Measurements from ENCODE around the gene ADAMTS1. TPM values are rescaled to one million over a fixed set of nuclear protein-coding genes. Genes with fewer than 3 reads are reported as not detected.

Gene ADAMTS1
- total RNA-seq, 1 experiment from 2014 or later = 17.8 TPM

DNA sequence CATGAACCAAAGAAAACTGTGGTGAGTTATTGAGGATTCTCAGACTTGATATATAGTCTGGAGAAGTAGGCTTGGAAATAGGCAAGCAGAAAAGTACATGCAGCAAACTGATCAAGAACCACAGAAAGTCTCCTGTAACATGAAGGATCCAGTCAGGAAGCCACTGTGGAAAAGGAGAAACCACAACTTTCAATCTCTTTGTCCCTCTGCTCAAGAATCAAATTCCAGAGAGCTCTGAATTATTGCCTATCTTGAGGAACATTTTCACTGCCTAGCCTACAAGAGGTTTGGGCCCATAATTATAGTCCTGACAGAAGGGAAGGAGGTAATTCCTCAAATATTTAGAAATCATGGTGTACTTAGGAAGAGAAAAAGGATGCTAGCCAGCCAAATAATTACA lies 43.0 kb upstream of the ADAMTS1 start:
- no peak for DNase-seq
- H3K9me3 Mint-ChIP-seq = no peaks in the 10 kb centered on the region
- H4K91ac ChIP-seq (ENCODE audit: insufficient read length, low read depth, low read length) = no peak overlapping the region
- no peak overlapping the region for H2BK12ac ChIP-seq (ENCODE audit: insufficient read length, low read depth, low read length)
- no peak overlapping the region for H3K4me2 ChIP-seq (ENCODE audit: insufficient read depth, insufficient read length, low read length)
- no peak overlapping the region for H2BK15ac ChIP-seq (ENCODE audit: low read depth, low read length)
- no peaks in the 10 kb centered on the region for H3K4me1 ChIP-seq (ENCODE audit: insufficient read depth, low read length)
- no peak overlapping the region for H2AFZ ChIP-seq (ENCODE audit: low read length)
- no peaks in the 10 kb centered on the region for H3K23me2 ChIP-seq (ENCODE audit: insufficient read length, low read depth, low read length, poor library complexity, severe bottlenecking)
- H3K18ac ChIP-seq (ENCODE audit: insufficient read length, low read depth, low read length) = no peak overlapping the region
- H2BK20ac ChIP-seq (ENCODE audit: low read depth, low read length, poor library complexity, severe bottlenecking) = no peak overlapping the region
- H4K20me1 ChIP-seq (ENCODE audit: control insufficient read depth, insufficient read depth, insufficient read length) = no peaks in the 10 kb centered on the region
- H3K4me3 Mint-ChIP-seq = no peak overlapping the region
- H3T11ph ChIP-seq (ENCODE audit: low read length) = no peak overlapping the region
- no peak overlapping the region for H3K56ac ChIP-seq (ENCODE audit: insufficient read length, low read depth, low read length)
- no peak overlapping the region for H3K4ac ChIP-seq (ENCODE audit: low read depth, low read length)
- no peaks in the 10 kb centered on the region for H3K9me3 ChIP-seq (ENCODE audit: control insufficient read depth, low read depth, low read length)
- H3K36me3 Mint-ChIP-seq (ENCODE audit: insufficient read depth in 1 of 3, low read depth in 3 of 3) = no peaks in the 10 kb centered on the region
- no peak overlapping the region for H2AK5ac ChIP-seq (ENCODE audit: insufficient read length, low read length)
- H3K14ac ChIP-seq (ENCODE audit: insufficient read depth, low read length) = no peak overlapping the region
- H3K23ac ChIP-seq (ENCODE audit: insufficient read length, low read depth, low read length) = no peak overlapping the region
- no peak overlapping the region for H3K27ac Mint-ChIP-seq
- H3K79me2 ChIP-seq (ENCODE audit: insufficient read depth, low read length) = no peaks in the 10 kb centered on the region
- H2BK120ac ChIP-seq (ENCODE audit: low read depth, low read length, poor library complexity, severe bottlenecking) = no peak overlapping the region
- H3K27me3 Mint-ChIP-seq (ENCODE audit: low read depth) = no peaks in the 10 kb centered on the region
- no peak overlapping the region for H4K5ac ChIP-seq (ENCODE audit: insufficient read length, low read depth, low read length)
- TF ChIP-seq, protein P1, sequence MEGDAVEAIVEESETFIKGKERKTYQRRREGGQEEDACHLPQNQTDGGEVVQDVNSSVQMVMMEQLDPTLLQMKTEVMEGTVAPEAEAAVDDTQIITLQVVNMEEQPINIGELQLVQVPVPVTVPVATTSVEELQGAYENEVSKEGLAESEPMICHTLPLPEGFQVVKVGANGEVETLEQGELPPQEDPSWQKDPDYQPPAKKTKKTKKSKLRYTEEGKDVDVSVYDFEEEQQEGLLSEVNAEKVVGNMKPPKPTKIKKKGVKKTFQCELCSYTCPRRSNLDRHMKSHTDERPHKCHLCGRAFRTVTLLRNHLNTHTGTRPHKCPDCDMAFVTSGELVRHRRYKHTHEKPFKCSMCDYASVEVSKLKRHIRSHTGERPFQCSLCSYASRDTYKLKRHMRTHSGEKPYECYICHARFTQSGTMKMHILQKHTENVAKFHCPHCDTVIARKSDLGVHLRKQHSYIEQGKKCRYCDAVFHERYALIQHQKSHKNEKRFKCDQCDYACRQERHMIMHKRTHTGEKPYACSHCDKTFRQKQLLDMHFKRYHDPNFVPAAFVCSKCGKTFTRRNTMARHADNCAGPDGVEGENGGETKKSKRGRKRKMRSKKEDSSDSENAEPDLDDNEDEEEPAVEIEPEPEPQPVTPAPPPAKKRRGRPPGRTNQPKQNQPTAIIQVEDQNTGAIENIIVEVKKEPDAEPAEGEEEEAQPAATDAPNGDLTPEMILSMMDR (conservative IDR thresholded peaks at IDR 0.05) = no peak
- no peaks in the 10 kb centered on the region for H3K27me3 ChIP-seq (ENCODE audit: insufficient read depth, low read length)
- no peak overlapping the region for H3K27ac ChIP-seq (ENCODE audit: insufficient read length, low read depth, low read length)
- H3K4me1 Mint-ChIP-seq = peaks cover 0 to 3% of the 10 kb centered on the region in 2 experiments; a peak in 2 of 4 replicates
- no peak overlapping the region for H3K9ac ChIP-seq (ENCODE audit: extremely low read depth, insufficient read length, low read length)
- H3K79me1 ChIP-seq (ENCODE audit: insufficient read depth, low read depth, low read length, poor library complexity, severe bottlenecking) = no peaks in the 10 kb centered on the region
- H2BK5ac ChIP-seq (ENCODE audit: insufficient read length, low read length) = no peak overlapping the region
- no peak overlapping the region for H4K8ac ChIP-seq (replicated peaks; ENCODE audit: insufficient read length, low read depth, low read length)
